Activated CD4-positive, alpha-beta T cell treated with anti-CD3 and anti-CD28 coated beads, Interleukin-2, amount 50 U/mL, for 24 hours (primary cell): ENCODE results near the gene COL11A2.

Experiments
- DNase-seq, 2 donors: peaks; one replicate each; pipeline ENCODE4 v3.0.0-alpha.2; 2020; ENCODE audit warnings: low read depth in 1 of 2, low spot score in 1 of 2

The COL11A2 gene

DNA sequence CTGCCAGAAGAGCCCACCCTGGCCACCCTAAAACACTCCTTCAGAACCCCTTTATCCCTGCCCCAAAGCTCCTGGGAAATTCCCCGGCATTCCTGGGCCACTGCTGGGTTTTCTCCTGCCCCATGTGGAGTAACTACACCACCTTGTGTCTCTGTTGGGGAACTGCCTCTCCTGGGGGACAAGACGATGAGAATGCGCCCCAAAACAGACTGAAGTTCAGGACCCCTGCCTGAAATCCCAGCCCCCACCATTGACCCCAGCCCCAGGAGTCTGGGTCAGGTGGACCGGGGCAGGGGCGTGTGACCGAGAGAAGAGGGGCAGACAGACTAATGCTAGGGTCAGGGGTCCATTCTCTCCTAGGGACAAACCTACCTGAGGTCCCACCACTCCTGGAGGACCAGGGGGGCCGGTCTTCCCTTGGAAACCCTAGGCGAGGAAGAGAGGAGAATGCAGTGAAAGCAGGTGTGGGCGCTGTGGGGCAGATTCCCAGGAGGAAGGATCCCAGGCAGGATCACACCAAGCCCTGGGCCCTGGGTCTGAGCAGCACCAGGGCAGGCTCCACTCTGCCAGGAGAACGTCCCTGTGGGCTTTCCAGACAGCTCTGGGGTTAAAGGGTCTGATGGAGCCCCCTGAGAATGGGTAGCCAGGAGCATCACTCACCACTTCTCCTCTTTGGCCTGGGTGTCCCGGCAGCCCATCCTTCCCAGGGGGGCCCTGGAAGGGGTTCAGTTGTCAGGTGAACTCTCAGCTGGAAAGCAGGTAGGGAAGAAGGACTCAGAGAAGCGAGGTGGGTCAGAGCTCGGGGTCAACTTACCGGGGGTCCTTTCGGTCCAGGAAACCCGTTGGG, 19.4 kb downstream of the COL11A2 start:
- DNase-seq = no peak

- no peak for DNase-seq
Measured at GRCh38 chr6:33171880-33172687, 20.2 kb downstream of the COL11A2 start.

GRCh38 chr6:33171016-33171879, 21.0 kb downstream of the COL11A2 start:
- DNase-seq = no peak

GRCh38 chr6:33170176-33171015, 21.9 kb downstream of the COL11A2 start:
- DNase-seq = no peak

GRCh38 chr6:33169291-33170175, 22.7 kb downstream of the COL11A2 start:
- no peak for DNase-seq

- DNase-seq = no peak
Measured at GRCh38 chr6:33168639-33169038, 23.6 kb downstream of the COL11A2 start.

GRCh38 chr6:33168284-33168601, 24.0 kb downstream of the COL11A2 start:
- DNase-seq = no peak

DNA sequence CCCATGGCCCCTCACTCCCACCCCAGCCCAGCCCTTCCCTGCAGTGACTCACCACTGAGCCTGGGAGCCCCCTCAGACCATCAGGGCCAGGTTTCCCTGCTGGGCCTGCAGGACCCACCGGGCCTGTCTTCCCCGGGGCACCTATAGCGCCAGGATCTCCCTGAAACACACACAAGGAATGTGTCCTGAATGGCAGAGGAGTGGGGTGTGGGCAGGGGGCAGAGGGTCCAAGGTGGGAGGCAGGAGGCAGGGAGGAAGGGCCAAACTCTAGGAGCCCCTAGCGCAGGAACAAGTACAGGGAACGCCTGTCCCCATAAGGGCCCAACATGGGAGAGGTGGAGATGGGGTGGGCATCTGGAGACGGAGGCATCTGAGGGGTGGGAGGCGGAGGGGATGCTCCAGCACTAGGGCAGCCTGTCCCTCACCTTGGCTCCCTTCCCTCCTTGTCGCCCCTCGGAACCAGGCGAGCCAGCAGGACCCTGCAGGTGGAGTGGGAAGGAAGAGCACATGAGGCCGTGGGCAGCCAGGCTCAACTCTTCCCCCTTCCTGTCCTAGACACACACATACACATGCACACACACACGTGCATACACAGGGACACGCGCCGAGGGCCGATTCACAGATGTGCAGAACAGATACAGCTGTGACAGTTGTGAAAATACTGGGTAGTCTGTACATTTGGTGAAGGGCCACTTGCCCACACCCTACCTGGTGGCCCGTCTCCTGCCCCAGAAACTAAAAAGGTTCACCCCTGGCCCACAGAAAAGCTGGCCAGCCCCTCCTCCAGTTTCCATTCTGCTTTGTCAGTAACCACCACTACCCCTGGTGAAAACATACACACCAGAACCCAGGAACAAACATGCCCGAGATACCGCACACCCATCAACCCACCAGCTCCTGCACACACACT, 24.6 kb downstream of the COL11A2 start:
- no peak for DNase-seq

DNA sequence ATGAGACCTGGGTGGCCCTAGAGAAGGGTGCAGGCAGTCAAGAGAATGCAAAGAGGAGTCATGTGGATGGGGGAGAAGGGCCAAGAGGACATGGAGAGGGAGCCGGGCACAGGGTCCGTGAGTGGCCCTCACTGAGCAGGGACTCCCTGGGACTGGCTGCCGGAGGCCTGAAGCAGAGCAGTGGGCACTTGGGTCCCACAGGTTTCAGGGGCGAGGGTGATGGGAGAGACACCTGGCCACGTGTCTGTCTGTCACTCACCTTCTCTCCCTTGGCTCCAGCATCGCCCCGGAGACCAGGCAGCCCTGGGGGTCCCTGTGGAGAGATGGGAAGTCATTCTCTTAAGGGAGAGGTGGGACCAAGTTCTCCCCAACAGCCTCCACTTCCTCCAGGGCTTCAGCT, 25.5 kb downstream of the COL11A2 start:
- no peak for DNase-seq

GRCh38 chr6:33166363-33166762, 25.9 kb downstream of the COL11A2 start:
- no peak for DNase-seq

DNA sequence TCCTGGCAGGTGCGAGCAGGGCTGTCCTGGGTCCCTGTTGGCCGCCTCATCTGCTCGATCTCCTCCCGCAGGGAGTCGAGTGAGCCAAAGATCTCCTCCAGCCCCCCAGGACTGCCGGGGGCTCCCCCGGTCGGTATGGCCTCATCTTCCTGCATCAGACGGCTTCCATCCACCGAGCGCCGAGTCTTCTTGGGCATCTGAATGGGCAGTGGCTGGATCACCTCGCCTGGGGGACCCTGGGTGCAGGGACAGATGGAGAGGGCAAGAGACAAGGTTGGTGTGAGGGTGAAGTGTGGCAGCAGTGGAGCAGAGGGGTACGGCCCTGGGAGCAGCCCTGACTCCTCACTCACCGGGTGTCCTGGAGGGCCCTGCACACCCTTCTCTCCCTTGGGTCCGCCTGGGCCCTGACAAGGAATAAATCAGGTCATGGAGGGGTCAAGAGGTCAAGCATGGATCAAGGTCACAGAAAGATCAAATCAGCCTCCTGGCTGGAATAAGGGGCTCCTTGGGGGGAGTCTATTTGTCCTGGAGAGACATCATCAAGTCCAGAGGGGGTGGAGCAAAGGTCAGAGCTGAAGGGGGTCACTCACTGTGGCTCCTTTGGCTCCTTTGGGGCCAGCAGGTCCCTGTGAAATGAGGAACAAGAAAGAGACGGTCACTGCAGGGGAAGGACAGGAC, 26.5 kb downstream of the COL11A2 start:
- no peak for DNase-seq

DNA sequence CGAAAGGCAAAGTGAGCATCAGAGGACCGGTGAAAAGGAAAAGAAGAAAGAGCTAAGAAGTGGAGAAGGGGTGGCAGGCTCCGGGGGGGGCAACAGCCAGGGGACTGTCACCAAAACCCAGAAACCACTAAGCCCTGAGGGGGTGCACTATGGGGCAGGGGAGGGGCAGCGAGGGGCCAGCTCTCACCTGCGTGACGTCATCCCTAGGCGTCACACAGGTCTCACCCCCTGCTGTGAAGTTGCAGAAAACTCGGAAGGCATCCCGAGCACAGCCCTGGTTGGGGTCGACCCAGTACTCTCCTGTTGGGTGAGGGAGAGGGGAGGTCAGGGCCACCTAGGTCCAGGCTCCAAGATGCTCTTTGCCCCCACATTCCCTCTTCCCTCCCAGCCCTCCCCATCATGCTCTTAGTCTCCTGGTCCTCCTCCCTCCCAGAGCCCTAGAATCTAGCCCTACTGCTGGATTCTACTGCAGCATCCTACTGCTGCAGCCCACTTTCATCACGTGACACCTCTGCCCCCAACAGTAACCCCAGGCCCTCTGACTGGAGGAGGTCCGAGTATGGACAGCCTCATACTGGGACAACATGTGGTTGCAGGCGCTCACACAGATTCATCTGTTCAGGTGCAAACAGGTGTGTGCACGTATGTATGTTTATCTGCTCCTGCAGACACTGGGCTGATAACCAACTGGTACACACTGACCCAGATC, 27.4 kb downstream of the COL11A2 start:
- DNase-seq = no peak

DNA sequence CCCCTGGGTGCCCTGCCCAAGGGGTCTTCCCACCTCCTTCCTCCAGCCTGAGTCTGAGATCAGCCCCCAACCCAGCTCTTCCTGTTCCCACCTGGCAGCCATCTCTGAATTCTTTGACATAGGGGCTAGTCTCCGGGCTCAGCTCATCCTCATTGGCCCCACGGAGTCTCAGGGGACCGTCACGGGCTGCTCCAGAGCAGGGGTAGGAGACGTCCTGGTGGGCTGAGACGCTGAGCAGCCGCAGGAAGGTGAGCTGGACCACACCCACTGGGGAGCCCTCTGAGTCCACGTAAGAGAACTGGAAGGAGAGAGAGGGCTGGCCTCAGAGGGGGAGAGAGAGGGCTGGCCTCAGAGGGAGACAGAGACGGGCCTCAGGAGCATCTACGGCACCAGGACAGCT, 28.1 kb downstream of the COL11A2 start:
- no peak for DNase-seq

- no peak for DNase-seq
Measured at GRCh38 chr6:33163540-33163939, 28.7 kb downstream of the COL11A2 start.

DNA sequence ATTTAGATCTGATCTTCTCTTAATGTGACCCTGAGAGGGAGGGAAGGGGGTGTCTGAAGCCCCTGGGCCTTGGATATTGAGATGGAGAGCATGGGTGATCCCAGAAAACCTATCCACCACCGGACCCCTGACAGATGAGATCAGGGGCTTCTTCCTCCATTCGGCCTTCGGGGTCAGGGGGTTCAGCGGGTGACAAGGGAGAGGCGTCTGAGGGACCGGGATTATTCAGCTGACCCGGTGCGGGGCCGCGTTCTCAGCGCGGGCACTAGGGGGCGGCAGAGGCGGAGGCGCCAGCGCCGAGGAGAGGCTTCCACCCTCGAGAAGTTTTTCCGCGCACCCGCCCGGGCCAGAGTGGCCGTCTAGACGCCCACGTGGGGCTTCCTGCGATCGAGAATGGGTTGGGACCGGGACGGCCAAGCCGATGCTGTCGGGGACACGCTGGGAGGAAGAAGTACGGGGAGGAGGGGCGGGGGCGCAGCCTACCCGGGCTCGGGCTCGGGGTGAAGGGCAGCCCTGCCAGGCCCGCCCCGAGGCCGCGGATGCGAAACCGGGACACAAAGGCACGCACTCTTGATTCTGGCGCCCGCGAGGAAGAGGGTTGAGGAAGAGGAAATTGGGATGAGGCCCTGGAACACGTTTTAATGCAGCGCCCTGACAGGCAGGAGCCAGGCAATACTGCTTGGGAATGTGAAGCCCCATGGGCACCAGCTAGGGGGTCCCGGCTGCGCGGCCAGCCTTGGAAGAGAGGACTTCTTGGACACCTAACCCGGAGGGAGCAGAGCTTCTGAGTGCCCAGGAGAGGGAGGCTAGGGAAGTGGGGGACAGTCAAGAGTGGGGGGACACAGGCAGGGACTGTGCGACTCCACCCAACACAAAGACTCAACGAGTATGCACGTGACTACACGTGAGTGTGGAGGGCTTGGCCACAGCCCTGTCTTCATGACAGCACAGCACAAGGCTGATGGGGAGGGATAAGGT, 30.6 kb downstream of the COL11A2 start:
- DNase-seq = peak; percentile 72 to 76

GRCh38 chr6:33160728-33161344, 31.4 kb downstream of the COL11A2 start:
- DNase-seq = no peak
